Right lobe of liver (tissue), 4 donors: ENCODE results near the gene HDAC11.

Source experiments
- POLR2A ChIP-seq: fragments of 450-650 bp; IDR thresholded peaks from one replicate; pipeline ENCODE4 v1.6.1; 2017; ENCODE audit warnings: antibody characterized with exemption, mild to moderate bottlenecking
- TF ChIP-seq, protein P1 (sequence below), 4 donors: fragments of 200-600 bp in 3 of 4; fragments of 450-650 bp in 1 of 4; IDR thresholded peaks; one replicate each; pipeline versions ENCODE4 v1.5.1 to v1.8.0; 2016 to 2022; ENCODE audit warnings: antibody characterized with exemption in 4 of 4, mild to moderate bottlenecking in 2 of 4
- donor health status: DM: no; HTN: no; CAD: no.
- donor health status: DM: no; HTN: no; CAD: no.
- donor health status: DM: no; HTN: yes; CAD: no.

DNA sequence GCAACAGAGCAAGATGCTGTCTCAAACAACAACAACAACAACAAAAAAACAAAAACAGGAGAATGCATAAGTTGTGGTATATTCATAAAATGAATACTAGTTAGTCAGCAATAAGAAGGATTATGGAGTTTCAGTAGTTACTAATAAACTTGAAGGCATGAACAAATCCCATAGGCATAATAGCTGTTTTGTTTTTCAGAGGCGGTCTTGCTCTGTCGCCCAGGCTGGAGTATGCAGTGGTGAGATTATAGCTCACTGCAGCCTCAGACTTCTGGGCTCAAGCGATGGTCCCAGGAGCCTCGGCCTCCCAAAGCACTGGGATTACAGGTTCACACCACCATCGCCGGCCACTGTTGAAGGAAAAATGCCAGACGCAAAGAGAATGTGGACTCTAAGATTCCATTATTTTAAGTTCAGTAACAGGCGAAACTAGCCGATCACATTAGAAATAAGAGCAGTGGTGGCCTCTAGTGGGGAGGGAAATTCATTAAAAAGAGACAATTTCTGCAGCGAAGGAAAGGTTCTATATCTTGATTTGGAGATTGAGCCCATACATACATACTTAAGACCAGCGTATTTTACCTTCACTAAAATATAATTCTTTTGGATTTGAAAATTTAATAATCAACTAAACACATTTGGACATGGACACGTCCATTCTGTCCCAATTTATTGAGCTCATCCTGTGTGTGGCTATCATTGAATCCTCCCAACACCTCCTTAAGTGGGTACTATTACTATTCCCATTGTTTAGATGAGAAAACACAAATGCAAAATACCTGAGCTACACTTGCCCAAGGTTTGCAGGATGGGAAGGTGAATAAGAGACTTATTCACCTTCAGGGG, 27.4 kb upstream of the HDAC11 start:
- TF ChIP-seq, protein P1, sequence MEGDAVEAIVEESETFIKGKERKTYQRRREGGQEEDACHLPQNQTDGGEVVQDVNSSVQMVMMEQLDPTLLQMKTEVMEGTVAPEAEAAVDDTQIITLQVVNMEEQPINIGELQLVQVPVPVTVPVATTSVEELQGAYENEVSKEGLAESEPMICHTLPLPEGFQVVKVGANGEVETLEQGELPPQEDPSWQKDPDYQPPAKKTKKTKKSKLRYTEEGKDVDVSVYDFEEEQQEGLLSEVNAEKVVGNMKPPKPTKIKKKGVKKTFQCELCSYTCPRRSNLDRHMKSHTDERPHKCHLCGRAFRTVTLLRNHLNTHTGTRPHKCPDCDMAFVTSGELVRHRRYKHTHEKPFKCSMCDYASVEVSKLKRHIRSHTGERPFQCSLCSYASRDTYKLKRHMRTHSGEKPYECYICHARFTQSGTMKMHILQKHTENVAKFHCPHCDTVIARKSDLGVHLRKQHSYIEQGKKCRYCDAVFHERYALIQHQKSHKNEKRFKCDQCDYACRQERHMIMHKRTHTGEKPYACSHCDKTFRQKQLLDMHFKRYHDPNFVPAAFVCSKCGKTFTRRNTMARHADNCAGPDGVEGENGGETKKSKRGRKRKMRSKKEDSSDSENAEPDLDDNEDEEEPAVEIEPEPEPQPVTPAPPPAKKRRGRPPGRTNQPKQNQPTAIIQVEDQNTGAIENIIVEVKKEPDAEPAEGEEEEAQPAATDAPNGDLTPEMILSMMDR (IDR thresholded peaks at IDR 0.05) = peak; percentile 62 to 74 (median 68)
- TF ChIP-seq POLR2A = no peak
